Osteoblast (primary cell): ENCODE results near the gene RAD54L2. TPM values are rescaled to one million over a fixed set of nuclear protein-coding genes. Genes with fewer than 3 reads are reported as not detected.
"Not testable (repeated sequence)": the region's sequence is repeated elsewhere in the genome, so short reads cannot be mapped to it uniquely, and the experiment has no call there.

Source experiments
- DNase-seq: peaks from one replicate; pipeline ENCODE4 v3.0.0; 2011; ENCODE audit warnings: low spot score, mixed read lengths; ENCODE audit not compliant: insufficient read length; ENCODE audit errors: missing footprints
- H2AFZ ChIP-seq: 2 replicates; pipeline ENCODE4 v1.6.0; 2011; ENCODE audit warnings: mild to moderate bottlenecking, low read length
- H3K27ac ChIP-seq: 2 replicates; pipeline ENCODE4 v1.5.1; 2011; ENCODE audit warnings: mild to moderate bottlenecking, low read depth, low read length, moderate library complexity
- H3K27me3 ChIP-seq: 2 replicates; pipeline ENCODE4 v1.6.0; 2012; ENCODE audit warnings: mild to moderate bottlenecking, control low read depth, inconsistent platforms, low read length, moderate library complexity; ENCODE audit not compliant: insufficient read depth
- H3K36me3 ChIP-seq: 2 replicates; pipeline ENCODE4 v1.5.1; 2011; ENCODE audit warnings: mild to moderate bottlenecking, low read length, control low read depth, moderate library complexity; ENCODE audit not compliant: insufficient read depth
- H3K4me1 ChIP-seq: 2 replicates; pipeline ENCODE4 v1.5.1; 2011; ENCODE audit warnings: mild to moderate bottlenecking, low read length, control low read depth, moderate library complexity; ENCODE audit not compliant: insufficient read depth
- H3K4me2 ChIP-seq: 2 replicates; pipeline ENCODE4 v1.6.0; 2011; ENCODE audit warnings: mild to moderate bottlenecking, low read length; ENCODE audit not compliant: insufficient read depth
- H3K4me3 ChIP-seq: fragments of 200-600 bp; sonication (generic); 3 replicates; pipeline ENCODE4 v1.5.1; 2012; ENCODE audit warnings: mild to moderate bottlenecking, low read length, inconsistent platforms; ENCODE audit not compliant: insufficient read depth
- H3K79me2 ChIP-seq: 2 replicates; pipeline ENCODE4 v1.6.0; 2012; ENCODE audit warnings: mild to moderate bottlenecking, low read length, control low read depth, inconsistent platforms; ENCODE audit not compliant: insufficient read depth
- H3K9me3 ChIP-seq: 2 replicates; pipeline ENCODE4 v1.5.1; 2011; ENCODE audit warnings: low read depth, low read length, control low read depth
- H4K20me1 ChIP-seq: 2 replicates; pipeline ENCODE4 v1.6.0; 2012; ENCODE audit warnings: mild to moderate bottlenecking, low read length, control low read depth; ENCODE audit not compliant: insufficient read depth
- total RNA-seq: library from RNA; depleted of rRNA; stranded (reverse); fragments of >200 nt; gene quantifications from 2 replicates; pipeline ENCODE4 v1.2.3, GENCODE V29; 2012
- TF ChIP-seq, protein P1 (sequence below): IDR thresholded peaks from 2 replicates; pipeline ENCODE4 v1.5.1; 2011; ENCODE audit warnings: mild to moderate bottlenecking, low read depth, low read length, moderate library complexity; ENCODE audit errors: extremely low read depth

RAD54L2 gene
- total RNA-seq, 1 donor = 23.2 TPM

GRCh38 chr3:51510996-51511395 is 27.5 kb upstream of the RAD54L2 start:
- Histone ChIP-seq H3K27ac (no peak overlapping the region), H3K27me3 (no peaks in the 10 kb centered on the region)
- DNase-seq = no peak

GRCh38 chr3:51514210-51514609 is 24.3 kb upstream of the RAD54L2 start:
- Histone ChIP-seq H2AFZ (no peak overlapping the region), H3K79me2 (no peaks in the 10 kb centered on the region), H3K4me2 (no peak overlapping the region), H3K36me3 (no peaks in the 10 kb centered on the region), H3K4me1 (no peaks in the 10 kb centered on the region), H3K27me3 (no peaks in the 10 kb centered on the region), H3K9me3 (no peaks in the 10 kb centered on the region), H3K27ac (no peak overlapping the region), H4K20me1 (no peaks in the 10 kb centered on the region), H3K4me3 (no peak overlapping the region)
- TF ChIP-seq, protein P1, sequence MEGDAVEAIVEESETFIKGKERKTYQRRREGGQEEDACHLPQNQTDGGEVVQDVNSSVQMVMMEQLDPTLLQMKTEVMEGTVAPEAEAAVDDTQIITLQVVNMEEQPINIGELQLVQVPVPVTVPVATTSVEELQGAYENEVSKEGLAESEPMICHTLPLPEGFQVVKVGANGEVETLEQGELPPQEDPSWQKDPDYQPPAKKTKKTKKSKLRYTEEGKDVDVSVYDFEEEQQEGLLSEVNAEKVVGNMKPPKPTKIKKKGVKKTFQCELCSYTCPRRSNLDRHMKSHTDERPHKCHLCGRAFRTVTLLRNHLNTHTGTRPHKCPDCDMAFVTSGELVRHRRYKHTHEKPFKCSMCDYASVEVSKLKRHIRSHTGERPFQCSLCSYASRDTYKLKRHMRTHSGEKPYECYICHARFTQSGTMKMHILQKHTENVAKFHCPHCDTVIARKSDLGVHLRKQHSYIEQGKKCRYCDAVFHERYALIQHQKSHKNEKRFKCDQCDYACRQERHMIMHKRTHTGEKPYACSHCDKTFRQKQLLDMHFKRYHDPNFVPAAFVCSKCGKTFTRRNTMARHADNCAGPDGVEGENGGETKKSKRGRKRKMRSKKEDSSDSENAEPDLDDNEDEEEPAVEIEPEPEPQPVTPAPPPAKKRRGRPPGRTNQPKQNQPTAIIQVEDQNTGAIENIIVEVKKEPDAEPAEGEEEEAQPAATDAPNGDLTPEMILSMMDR = no peak
- no peak for DNase-seq

More at GRCh38 chr3:51510996-51511395, 27.5 kb upstream of the RAD54L2 start:
- H3K36me3 ChIP-seq = no peaks in the 10 kb centered on the region
- H3K4me2 ChIP-seq = no peak overlapping the region
- H3K4me1 ChIP-seq = no peaks in the 10 kb centered on the region
- no peaks in the 10 kb centered on the region for H3K79me2 ChIP-seq
- TF ChIP-seq, protein P1 = no peak
- H4K20me1 ChIP-seq = no peaks in the 10 kb centered on the region
- no peak overlapping the region for H3K4me3 ChIP-seq
- no peak overlapping the region for H2AFZ ChIP-seq
- H3K9me3 ChIP-seq = no peaks in the 10 kb centered on the region

DNA sequence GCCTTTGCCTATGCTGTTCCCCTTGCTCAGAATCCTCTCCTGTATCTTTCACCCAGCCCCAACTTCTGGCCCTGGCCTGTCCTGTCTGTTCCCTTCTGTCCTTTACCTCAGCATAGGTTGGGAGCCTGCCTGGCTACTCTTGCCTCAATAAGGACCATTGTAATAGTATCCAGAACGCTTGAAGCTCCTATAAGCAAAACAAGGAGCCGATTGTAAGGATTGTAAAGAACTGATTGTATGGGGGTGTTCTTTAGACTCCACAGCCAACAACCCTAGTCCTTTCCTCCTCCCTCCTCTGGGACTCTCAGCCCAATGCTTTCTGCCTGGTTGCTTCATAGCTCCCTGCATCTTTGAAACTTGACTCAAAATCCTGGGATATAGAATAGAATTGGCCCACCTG is 18.7 kb upstream of the RAD54L2 start:
- TF ChIP-seq, protein P1 = no peak
- Histone ChIP-seq H3K27ac (no peak overlapping the region), H3K4me2 (no peak overlapping the region), H3K79me2 (no peaks in the 10 kb centered on the region), H3K27me3 (no peaks in the 10 kb centered on the region), H3K4me1 (no peaks in the 10 kb centered on the region), H4K20me1 (no peaks in the 10 kb centered on the region), H3K36me3 (no peaks in the 10 kb centered on the region), H3K9me3 (no peaks in the 10 kb centered on the region), H2AFZ (no peak overlapping the region), H3K4me3 (no peak overlapping the region)
- no peak for DNase-seq

GRCh38 chr3:51520906-51521730 is 17.4 kb upstream of the RAD54L2 start:
- H3K79me2 ChIP-seq, DNase-seq: not testable (repeated sequence)

More at GRCh38 chr3:51520906-51521730, 17.4 kb upstream of the RAD54L2 start:
- H3K4me2 ChIP-seq, H2AFZ ChIP-seq, H3K4me3 ChIP-seq, H3K27ac ChIP-seq, H3K36me3 ChIP-seq, H3K4me1 ChIP-seq, H4K20me1 ChIP-seq, H3K27me3 ChIP-seq, H3K9me3 ChIP-seq: not testable (repeated sequence)
